Ovary (tissue), 9 donors: ENCODE results near the gene NELL1. TPM values are rescaled to one million over a fixed set of nuclear protein-coding genes. Genes with fewer than 3 reads are reported as not detected.

Experiments
- DNase-seq, 5 donors: peaks; one replicate each; pipeline ENCODE4 v3.0.0-alpha.2; 2019 to 2020
- H3K27ac ChIP-seq, 2 donors: fragments of 200-600 bp; one replicate each; pipeline versions ENCODE4 v1.5.1 to v1.8.0; 2019 to 2022
- H3K27me3 ChIP-seq: fragments of 200-600 bp; one replicate; pipeline ENCODE4 v1.8.0; 2022
- H3K36me3 ChIP-seq: fragments of 200-600 bp; sonication (generic); one replicate; pipeline ENCODE4 v1.5.1; 2019
- H3K4me1 ChIP-seq: one replicate; pipeline ENCODE4 v1.8.1; 2013; ENCODE audit warnings: mild to moderate bottlenecking, moderate library complexity; ENCODE audit not compliant: insufficient read depth
- H3K4me3 ChIP-seq: fragments of 200-600 bp; sonication (generic); one replicate; pipeline ENCODE4 v1.5.1; 2017
- H3K9me3 ChIP-seq, 2 donors: fragments of 200-600 bp in 1 of 2; sonication (generic) in 1 of 2; one replicate each; pipeline versions ENCODE4 v1.5.1 to v1.8.1; 2013 to 2019; ENCODE audit warnings: mild to moderate bottlenecking in 1 of 2, moderate library complexity in 1 of 2
- CTCF ChIP-seq, 3 donors: fragments of 450-650 bp in 2 of 3; fragments of 200-600 bp in 1 of 3; IDR thresholded peaks; one replicate each; pipeline versions ENCODE4 v1.5.1 to v1.8.0; 2016 to 2022; ENCODE audit warnings: antibody characterized with exemption in 3 of 3, mild to moderate bottlenecking in 1 of 3
- EP300 ChIP-seq: sonication (generic); formaldehyde crosslinking; IDR thresholded peaks from one replicate; pipeline ENCODE4 v1.6.1; 2017; ENCODE audit warnings: antibody characterized with exemption
- POLR2A ChIP-seq: fragments of 450-650 bp; IDR thresholded peaks from one replicate; pipeline ENCODE4 v1.6.1; 2017; ENCODE audit warnings: antibody characterized with exemption, mild to moderate bottlenecking, moderate library complexity
- WGBS, 3 donors: extraction: QIAGEN DNeasy Blood & Tissue Kit in 1 of 3; methylation state at CpG; one replicate each; pipeline versions ENCODE4 v1.1.5 to v1.1.7; 2013 to 2017; 5-methylcytosine and 5-hydroxymethylcytosine counted together
- intact Hi-C, 4 donors: fragments of 100-400 bp; cut with DNase I; formaldehyde crosslinking; loops; one replicate each; pipeline versions ENCODE4 v1.11.0 to v1.15.1; 2022 to 2023
- polyA plus RNA-seq, 2 donors: library from polyadenylated mRNA; stranded (reverse); fragments of 200-250 nt in 1 of 2; fragments of 350-450 nt in 1 of 2; fragmentation: Illumina TruSeq in 1 of 2; extraction: RNeasy Lipid Tissue Mini Kit (QIAGEN cat#74804) in 1 of 2; gene quantifications; one replicate each; pipeline ENCODE4 v1.2.3, GENCODE V29; 2013 to 2014
- total RNA-seq, 7 donors: library from RNA; depleted of rRNA in 2 of 7; stranded (reverse); fragments of >200 nt in 2 of 7; fragmentation: NEBNext Ultra II Directional in 3 of 7; extraction: Animal tissue kit (Norgen Biotek cat#: 25700) in 3 of 7; gene quantifications; one replicate each; pipeline versions ENCODE4 v1.1.0 to v1.2.4, GENCODE V29; 2016 to 2023
- donor health status: DM: no; HTN: no; CAD: no; lungs with moderate emphysema.
- donor health status: DM: no; HTN: no; CAD: no.
- donor health status: Bipolar disorder and iron deficiency.
- donor health status: DM: yes; HTN: yes; CAD: no.
- donor health status: DM: no; HTN: no; CAD: no.
- donor health status: DM: yes; HTN: yes; CAD: no.

NELL1 gene
- total and polyA plus RNA-seq, 9 donors: 0.21 to 0.43 (median 0.36) TPM; not detected in 5

- TF ChIP-seq CTCF (IDR thresholded peaks at IDR 0.05) (no peak), EP300 (no peak), POLR2A (no peak)
- Histone ChIP-seq H3K4me3 (no peak overlapping the region), H3K36me3 (no peaks in the 10 kb centered on the region), H3K27me3 (no peaks in the 10 kb centered on the region), H3K9me3 (no peaks in the 10 kb centered on the region), H3K27ac (no peak overlapping the region), H3K4me1 (no peaks in the 10 kb centered on the region)
- intact Hi-C loops: no loop called here
- no peak for DNase-seq
Measured at GRCh38 chr11:21173476-21173875, 504.1 kb downstream of the NELL1 start.

GRCh38 chr11:21174781-21175180 is 505.4 kb downstream of the NELL1 start:
- Histone ChIP-seq H3K27ac (no peak overlapping the region), H3K36me3 (no peaks in the 10 kb centered on the region), H3K27me3 (no peaks in the 10 kb centered on the region), H3K4me3 (no peak overlapping the region), H3K4me1 (no peaks in the 10 kb centered on the region), H3K9me3 (no peaks in the 10 kb centered on the region)
- DNase-seq: no peak
- TF ChIP-seq EP300 (no peak), POLR2A (no peak)
- intact Hi-C loops: no loop called here
- WGBS, 3 donors: 57 to 71% (median 68%) methylated on average over 2 of the region's 2 CpGs

GRCh38 chr11:21177379-21177778 is 508.0 kb downstream of the NELL1 start:
- H3K36me3 ChIP-seq: no peaks in the 10 kb centered on the region
- intact Hi-C loops: no loop called here
- no peak for DNase-seq
- 84 to 92% (median 85%) methylated on average over 2 of the region's 2 CpGs for WGBS, 3 donors
- H3K27ac ChIP-seq: no peak overlapping the region
- H3K27me3 ChIP-seq: no peaks in the 10 kb centered on the region
- H3K9me3 ChIP-seq: no peaks in the 10 kb centered on the region
- no peaks in the 10 kb centered on the region for H3K4me1 ChIP-seq
- no peak overlapping the region for H3K4me3 ChIP-seq
- TF ChIP-seq CTCF (IDR thresholded peaks at IDR 0.05): no peak
- TF ChIP-seq EP300: no peak
- no peak for TF ChIP-seq POLR2A

GRCh38 chr11:21179770-21180169 is 510.4 kb downstream of the NELL1 start:
- no peak for TF ChIP-seq EP300
- TF ChIP-seq CTCF (IDR thresholded peaks at IDR 0.05): no peak
- no peak for TF ChIP-seq POLR2A
- Histone ChIP-seq H3K9me3 (no peaks in the 10 kb centered on the region), H3K27me3 (no peaks in the 10 kb centered on the region), H3K4me1 (no peaks in the 10 kb centered on the region), H3K27ac (no peak overlapping the region), H3K36me3 (no peaks in the 10 kb centered on the region), H3K4me3 (no peak overlapping the region)
- no peak for DNase-seq
- intact Hi-C loops: no loop called here
- 79 to 85% (median 81%) methylated on average over 1 of the region's 1 CpG for WGBS, 3 donors

GRCh38 chr11:21180182-21180581 is 510.8 kb downstream of the NELL1 start:
- Histone ChIP-seq H3K4me3 (no peak overlapping the region), H3K9me3 (no peaks in the 10 kb centered on the region), H3K36me3 (no peaks in the 10 kb centered on the region), H3K4me1 (no peaks in the 10 kb centered on the region), H3K27ac (no peak overlapping the region), H3K27me3 (no peaks in the 10 kb centered on the region)
- WGBS, 3 donors: 49 to 73% (median 53%) methylated on average over 3 of the region's 3 CpGs
- TF ChIP-seq POLR2A: no peak
- no peak for TF ChIP-seq EP300
- TF ChIP-seq CTCF (IDR thresholded peaks at IDR 0.05): no peak
- DNase-seq: no peak
- intact Hi-C loops: no loop called here
